ENCODE measurements around the gene ARHGAP1. TPM values are rescaled to one million over a fixed set of nuclear protein-coding genes. Genes with fewer than 3 reads are reported as not detected.

Gene ARHGAP1
- total RNA-seq, 1 donor from 2014 or later, result 8.1 TPM

DNA sequence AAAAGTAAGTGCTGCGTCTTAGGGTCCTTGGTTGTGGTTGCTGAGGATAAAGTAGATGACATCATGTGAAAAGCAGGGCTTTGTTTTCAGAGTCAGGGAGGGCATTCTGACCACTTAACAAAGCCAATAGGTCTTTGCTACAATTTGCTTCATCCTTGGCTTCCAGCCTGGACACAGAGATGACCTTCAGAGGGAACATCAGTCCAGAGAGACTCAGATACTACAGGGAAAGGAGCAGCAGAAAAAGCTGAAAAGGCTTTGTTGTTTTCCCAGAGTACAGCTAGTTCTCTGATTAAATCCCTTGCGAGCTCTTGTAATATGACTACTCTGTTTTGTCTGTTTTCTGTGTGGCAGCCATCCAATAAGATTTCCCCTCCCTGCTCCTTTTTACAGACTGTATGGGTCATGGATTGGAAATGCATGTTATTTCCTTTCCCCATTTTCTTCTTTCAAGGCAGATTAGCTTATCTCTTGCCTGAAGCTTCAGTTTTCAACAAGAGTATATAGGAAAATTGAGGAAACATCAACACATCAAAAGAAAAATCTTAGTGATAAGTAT lies 51.2 kb downstream of the ARHGAP1 start:
- H3K9ac ChIP-seq, result no peak overlapping the region
- no peaks in the 10 kb centered on the region for H3K4me1 ChIP-seq
- peak; percentile 4 for DNase-seq (ENCODE audit: low spot score)
- no peak overlapping the region for H3K4me3 ChIP-seq
- H3K36me3 ChIP-seq, result peaks cover 10% of the 10 kb centered on the region
- no peaks in the 10 kb centered on the region for H3F3A ChIP-seq (ENCODE audit: low read depth)
- H3K4me2 ChIP-seq, result no peak overlapping the region
- Mint-ChIP-seq H3K27me3 (ENCODE audit: insufficient read depth, low read depth) (peaks cover 2% of the 10 kb centered on the region), H3K27ac (no peak overlapping the region), H3K4me1 (no peaks in the 10 kb centered on the region), H3K4me3 (no peak overlapping the region), H3K36me3 (peaks cover 16% of the 10 kb centered on the region), H3K9me3 (no peaks in the 10 kb centered on the region)
- no peaks in the 10 kb centered on the region for H3K9me3 ChIP-seq (ENCODE audit: low read depth)
- H3K27me3 ChIP-seq, result no peaks in the 10 kb centered on the region
- H2AFZ ChIP-seq (replicated peaks), result no peak overlapping the region
- no peaks in the 10 kb centered on the region for H3K79me2 ChIP-seq (ENCODE audit: low read depth)
- no peaks in the 10 kb centered on the region for H4K20me1 ChIP-seq (ENCODE audit: low read depth)
- no peak for TF ChIP-seq EZH2 (IDR thresholded peaks at IDR 0.05)
- TF ChIP-seq CTCF (IDR thresholded peaks at IDR 0.05), result no peak
- no peak for TF ChIP-seq EZH2phosphoT487 (IDR thresholded peaks at IDR 0.05)
- H3K27ac ChIP-seq, result no peak overlapping the region

- no peak overlapping the region for H3K27ac ChIP-seq
Measured at GRCh38 chr11:46643986-46644385, 56.4 kb downstream of the ARHGAP1 start.

GRCh38 chr11:46643531-46643930 lies 56.9 kb downstream of the ARHGAP1 start:
- Histone ChIP-seq H3K4me1 (no peaks in the 10 kb centered on the region), H3K9ac (no peak overlapping the region), H3K4me3 (no peak overlapping the region), H3K27me3 (no peaks in the 10 kb centered on the region), H4K20me1 (ENCODE audit: low read depth) (no peaks in the 10 kb centered on the region), H3K4me2 (no peak overlapping the region), H3K27ac (no peak overlapping the region), H3K9me3 (ENCODE audit: low read depth) (no peaks in the 10 kb centered on the region), H3F3A (ENCODE audit: low read depth) (no peaks in the 10 kb centered on the region), H2AFZ (replicated peaks) (no peak overlapping the region), H3K36me3 (no peaks in the 10 kb centered on the region), H3K79me2 (ENCODE audit: low read depth) (no peaks in the 10 kb centered on the region)
- no peak for DNase-seq (ENCODE audit: low spot score)
- Mint-ChIP-seq H3K4me3 (no peak overlapping the region), H3K27ac (no peak overlapping the region), H3K9me3 (no peaks in the 10 kb centered on the region), H3K27me3 (ENCODE audit: insufficient read depth, low read depth) (peaks cover 2% of the 10 kb centered on the region), H3K4me1 (no peaks in the 10 kb centered on the region), H3K36me3 (peaks cover 13% of the 10 kb centered on the region)
- TF ChIP-seq CTCF (IDR thresholded peaks at IDR 0.05) (no peak), EZH2phosphoT487 (IDR thresholded peaks at IDR 0.05) (no peak), EZH2 (IDR thresholded peaks at IDR 0.05) (no peak)

More at GRCh38 chr11:46643986-46644385, 56.4 kb downstream of the ARHGAP1 start:
- Histone ChIP-seq H3K4me2 (no peak overlapping the region), H3F3A (ENCODE audit: low read depth) (no peaks in the 10 kb centered on the region), H3K4me3 (no peak overlapping the region), H3K27me3 (no peaks in the 10 kb centered on the region), H2AFZ (replicated peaks) (no peak overlapping the region), H3K9ac (no peak overlapping the region), H3K79me2 (ENCODE audit: low read depth) (no peaks in the 10 kb centered on the region), H3K36me3 (no peaks in the 10 kb centered on the region), H4K20me1 (ENCODE audit: low read depth) (no peaks in the 10 kb centered on the region), H3K4me1 (no peaks in the 10 kb centered on the region), H3K9me3 (ENCODE audit: low read depth) (no peaks in the 10 kb centered on the region)
- no peaks in the 10 kb centered on the region for H3K4me1 Mint-ChIP-seq
- no peak for TF ChIP-seq EZH2phosphoT487 (IDR thresholded peaks at IDR 0.05)
- TF ChIP-seq EZH2 (IDR thresholded peaks at IDR 0.05), result no peak
- TF ChIP-seq CTCF (IDR thresholded peaks at IDR 0.05), result no peak
- H3K27me3 Mint-ChIP-seq (ENCODE audit: insufficient read depth, low read depth), result peaks cover 2% of the 10 kb centered on the region
- H3K27ac Mint-ChIP-seq, result no peak overlapping the region
- no peak overlapping the region for H3K4me3 Mint-ChIP-seq
- DNase-seq (ENCODE audit: low spot score), result no peak
- H3K9me3 Mint-ChIP-seq, result no peaks in the 10 kb centered on the region
- H3K36me3 Mint-ChIP-seq, result peaks cover 13% of the 10 kb centered on the region

Data from neural progenitor cell (in vitro differentiated cells).